ENCODE measurements around the gene OR6A2. TPM values are rescaled to one million over a fixed set of nuclear protein-coding genes. Genes with fewer than 3 reads are reported as not detected.

The OR6A2 gene
- total RNA-seq, 1 donor from 2014 or later, result not detected

GRCh38 chr11:6747097-6747668, 52.3 kb downstream of the OR6A2 start:
- no peak for DNase-seq (ENCODE audit: extremely low spot score, unreplicated experiment)
- no peak for TF ChIP-seq CTCF (IDR thresholded peaks at IDR 0.05)
- Mint-ChIP-seq H3K36me3 (ENCODE audit: unreplicated experiment) (no peaks in the 10 kb centered on the region), H3K4me1 (ENCODE audit: unreplicated experiment) (no peaks in the 10 kb centered on the region), H3K9me3 (ENCODE audit: unreplicated experiment) (no peaks in the 10 kb centered on the region), H3K27ac (ENCODE audit: unreplicated experiment) (no peak overlapping the region), H3K27me3 (ENCODE audit: unreplicated experiment) (peaks cover 39% of the 10 kb centered on the region), H3K4me3 (ENCODE audit: unreplicated experiment) (no peak overlapping the region)

GRCh38 chr11:6746626-6747025, 52.9 kb downstream of the OR6A2 start:
- H3K27ac Mint-ChIP-seq (ENCODE audit: unreplicated experiment), result no peak overlapping the region
- peaks cover 39% of the 10 kb centered on the region for H3K27me3 Mint-ChIP-seq (ENCODE audit: unreplicated experiment)
- DNase-seq (ENCODE audit: extremely low spot score, unreplicated experiment), result no peak
- H3K4me1 Mint-ChIP-seq (ENCODE audit: unreplicated experiment), result no peaks in the 10 kb centered on the region
- TF ChIP-seq CTCF (IDR thresholded peaks at IDR 0.05), result no peak
- no peaks in the 10 kb centered on the region for H3K9me3 Mint-ChIP-seq (ENCODE audit: unreplicated experiment)
- H3K4me3 Mint-ChIP-seq (ENCODE audit: unreplicated experiment), result no peak overlapping the region
- H3K36me3 Mint-ChIP-seq (ENCODE audit: unreplicated experiment), result no peaks in the 10 kb centered on the region

GRCh38 chr11:6746086-6746618, 53.3 kb downstream of the OR6A2 start:
- no peak overlapping the region for H3K4me3 Mint-ChIP-seq (ENCODE audit: unreplicated experiment)
- no peak for DNase-seq (ENCODE audit: extremely low spot score, unreplicated experiment)
- no peak for TF ChIP-seq CTCF (IDR thresholded peaks at IDR 0.05)
- no peaks in the 10 kb centered on the region for H3K4me1 Mint-ChIP-seq (ENCODE audit: unreplicated experiment)
- H3K27me3 Mint-ChIP-seq (ENCODE audit: unreplicated experiment), result peaks cover 39% of the 10 kb centered on the region
- H3K36me3 Mint-ChIP-seq (ENCODE audit: unreplicated experiment), result no peaks in the 10 kb centered on the region
- H3K27ac Mint-ChIP-seq (ENCODE audit: unreplicated experiment), result no peak overlapping the region
- no peaks in the 10 kb centered on the region for H3K9me3 Mint-ChIP-seq (ENCODE audit: unreplicated experiment)

GRCh38 chr11:6745465-6746015, 53.9 kb downstream of the OR6A2 start:
- H3K36me3 Mint-ChIP-seq (ENCODE audit: unreplicated experiment), result no peaks in the 10 kb centered on the region
- no peak for TF ChIP-seq CTCF (IDR thresholded peaks at IDR 0.05)
- peaks cover 39% of the 10 kb centered on the region for H3K27me3 Mint-ChIP-seq (ENCODE audit: unreplicated experiment)
- H3K9me3 Mint-ChIP-seq (ENCODE audit: unreplicated experiment), result no peaks in the 10 kb centered on the region
- H3K4me1 Mint-ChIP-seq (ENCODE audit: unreplicated experiment), result no peaks in the 10 kb centered on the region
- H3K27ac Mint-ChIP-seq (ENCODE audit: unreplicated experiment), result no peak overlapping the region
- DNase-seq (ENCODE audit: extremely low spot score, unreplicated experiment), result no peak
- no peak overlapping the region for H3K4me3 Mint-ChIP-seq (ENCODE audit: unreplicated experiment)

GRCh38 chr11:6745018-6745417, 54.5 kb downstream of the OR6A2 start:
- Mint-ChIP-seq H3K27ac (ENCODE audit: unreplicated experiment) (no peak overlapping the region), H3K27me3 (ENCODE audit: unreplicated experiment) (peaks cover 38% of the 10 kb centered on the region), H3K36me3 (ENCODE audit: unreplicated experiment) (no peaks in the 10 kb centered on the region), H3K4me3 (ENCODE audit: unreplicated experiment) (no peak overlapping the region), H3K4me1 (ENCODE audit: unreplicated experiment) (no peaks in the 10 kb centered on the region), H3K9me3 (ENCODE audit: unreplicated experiment) (no peaks in the 10 kb centered on the region)
- TF ChIP-seq CTCF (IDR thresholded peaks at IDR 0.05), result no peak
- DNase-seq (ENCODE audit: extremely low spot score, unreplicated experiment), result no peak
